Progenitor cell of endocrine pancreas (in vitro differentiated cells): Measurements from ENCODE around the gene PLEKHG4B. TPM values are rescaled to one million over a fixed set of nuclear protein-coding genes. Genes with fewer than 3 reads are reported as not detected.

Experiments
- DNase-seq: peaks from one replicate; pipeline ENCODE4 v3.0.0; 2021; ENCODE audit warnings: low spot score; ENCODE audit not compliant: unreplicated experiment
- H3K27ac Mint-ChIP-seq: 2 replicates; pipeline ENCODE4 v1.8.0; 2021; ENCODE audit warnings: mild to moderate bottlenecking, moderate library complexity, mixed read lengths
- H3K27me3 Mint-ChIP-seq: 2 replicates; pipeline ENCODE4 v1.8.0; 2021; ENCODE audit warnings: mixed read lengths
- H3K36me3 Mint-ChIP-seq: 2 replicates; pipeline ENCODE4 v1.8.0; 2022; ENCODE audit warnings: mixed read lengths; ENCODE audit not compliant: insufficient read depth
- H3K4me1 Mint-ChIP-seq: 2 replicates; pipeline ENCODE4 v1.8.0; 2021; ENCODE audit warnings: low read depth, mixed read lengths
- H3K4me3 Mint-ChIP-seq: 2 replicates; pipeline ENCODE4 v1.8.0; 2021; ENCODE audit warnings: low read depth, mild to moderate bottlenecking, moderate library complexity, mixed read lengths
- H3K9me3 Mint-ChIP-seq: 2 replicates; pipeline ENCODE4 v1.8.0; 2021; ENCODE audit warnings: low read depth, mixed read lengths
- total RNA-seq: library from RNA; stranded (reverse); gene quantifications from 2 replicates; pipeline ENCODE4 v1.2.1, GENCODE V29; 2021
- TF ChIP-seq, protein P1 (sequence below): fragments of 200-600 bp; sonication (generic); IDR thresholded peaks from one replicate; pipeline ENCODE4 v1.5.0; 2021; ENCODE audit warnings: antibody characterized with exemption, mild to moderate bottlenecking; ENCODE audit not compliant: unreplicated experiment

PLEKHG4B gene
- total RNA-seq, 1 donor from 2014 or later, result 59.5 TPM

DNA sequence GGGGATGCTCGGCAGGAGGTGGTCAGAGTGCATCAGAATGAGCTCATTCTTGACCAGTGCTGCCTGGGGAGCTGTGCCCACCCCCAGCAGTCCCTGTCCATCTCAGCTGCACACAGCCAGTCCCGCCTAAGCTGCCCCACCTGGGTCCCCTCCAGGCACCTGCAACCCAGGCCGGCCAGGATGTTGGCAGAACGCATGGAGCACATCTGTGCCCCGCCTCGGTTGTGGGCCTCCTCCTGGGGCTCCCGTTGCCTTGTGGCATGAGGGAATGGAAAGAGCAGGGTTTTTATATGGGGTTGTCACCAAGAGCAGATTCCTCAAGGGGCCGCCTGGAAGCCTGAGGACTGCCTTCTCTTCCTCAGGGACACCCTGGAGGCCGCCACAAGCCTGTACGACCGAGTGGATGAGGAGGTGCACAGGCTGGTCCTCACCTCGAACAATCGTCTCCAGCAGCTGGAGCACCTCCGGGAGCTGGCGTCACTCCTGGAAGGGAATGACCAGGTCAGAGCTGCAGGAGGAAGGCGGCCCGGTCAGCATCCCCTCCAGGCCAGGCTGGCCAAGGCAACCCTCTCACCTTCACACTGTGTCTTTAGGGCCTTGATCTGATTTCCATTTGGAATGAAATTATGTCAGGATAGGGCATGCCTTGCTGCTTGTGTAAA lies 64.6 kb downstream of the PLEKHG4B start:
- Mint-ChIP-seq H3K27ac (no peak overlapping the region), H3K4me3 (no peak overlapping the region)
- DNase-seq, result no peak

GRCh38 chr5:157126-157715 lies 65.3 kb downstream of the PLEKHG4B start:
- no peak for DNase-seq
- peaks cover 35% of the 10 kb centered on the region for H3K36me3 Mint-ChIP-seq
- no peaks in the 10 kb centered on the region for H3K4me1 Mint-ChIP-seq
- no peak overlapping the region for H3K27ac Mint-ChIP-seq
- TF ChIP-seq, protein P1, sequence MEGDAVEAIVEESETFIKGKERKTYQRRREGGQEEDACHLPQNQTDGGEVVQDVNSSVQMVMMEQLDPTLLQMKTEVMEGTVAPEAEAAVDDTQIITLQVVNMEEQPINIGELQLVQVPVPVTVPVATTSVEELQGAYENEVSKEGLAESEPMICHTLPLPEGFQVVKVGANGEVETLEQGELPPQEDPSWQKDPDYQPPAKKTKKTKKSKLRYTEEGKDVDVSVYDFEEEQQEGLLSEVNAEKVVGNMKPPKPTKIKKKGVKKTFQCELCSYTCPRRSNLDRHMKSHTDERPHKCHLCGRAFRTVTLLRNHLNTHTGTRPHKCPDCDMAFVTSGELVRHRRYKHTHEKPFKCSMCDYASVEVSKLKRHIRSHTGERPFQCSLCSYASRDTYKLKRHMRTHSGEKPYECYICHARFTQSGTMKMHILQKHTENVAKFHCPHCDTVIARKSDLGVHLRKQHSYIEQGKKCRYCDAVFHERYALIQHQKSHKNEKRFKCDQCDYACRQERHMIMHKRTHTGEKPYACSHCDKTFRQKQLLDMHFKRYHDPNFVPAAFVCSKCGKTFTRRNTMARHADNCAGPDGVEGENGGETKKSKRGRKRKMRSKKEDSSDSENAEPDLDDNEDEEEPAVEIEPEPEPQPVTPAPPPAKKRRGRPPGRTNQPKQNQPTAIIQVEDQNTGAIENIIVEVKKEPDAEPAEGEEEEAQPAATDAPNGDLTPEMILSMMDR, result no peak
- H3K27me3 Mint-ChIP-seq, result no peaks in the 10 kb centered on the region
- no peak overlapping the region for H3K4me3 Mint-ChIP-seq
- no peaks in the 10 kb centered on the region for H3K9me3 Mint-ChIP-seq

More for the DNA sequence above, 64.6 kb downstream of the PLEKHG4B start:
- Mint-ChIP-seq H3K9me3 (no peaks in the 10 kb centered on the region), H3K4me1 (no peaks in the 10 kb centered on the region), H3K36me3 (peaks cover 37% of the 10 kb centered on the region), H3K27me3 (no peaks in the 10 kb centered on the region)
- TF ChIP-seq, protein P1, result no peak

- no peaks in the 10 kb centered on the region for H3K27me3 Mint-ChIP-seq
- no peak overlapping the region for H3K27ac Mint-ChIP-seq
- no peaks in the 10 kb centered on the region for H3K9me3 Mint-ChIP-seq
- H3K4me1 Mint-ChIP-seq, result no peaks in the 10 kb centered on the region
- TF ChIP-seq, protein P1, result no peak
- no peak overlapping the region for H3K4me3 Mint-ChIP-seq
- peaks cover 32% of the 10 kb centered on the region for H3K36me3 Mint-ChIP-seq
- DNase-seq, result no peak
Measured at GRCh38 chr5:157801-158200, 65.8 kb downstream of the PLEKHG4B start.

- H3K27me3 Mint-ChIP-seq, result no peaks in the 10 kb centered on the region
- TF ChIP-seq, protein P1, result no peak
- DNase-seq, result no peak
- peak overlapping the region; percentile 29 for H3K27ac Mint-ChIP-seq
- no peaks in the 10 kb centered on the region for H3K9me3 Mint-ChIP-seq
- H3K36me3 Mint-ChIP-seq, result peaks cover 36% of the 10 kb centered on the region
- no peaks in the 10 kb centered on the region for H3K4me1 Mint-ChIP-seq
- H3K4me3 Mint-ChIP-seq, result no peak overlapping the region
Measured at GRCh38 chr5:158807-159447, 67.0 kb downstream of the PLEKHG4B start.

DNA sequence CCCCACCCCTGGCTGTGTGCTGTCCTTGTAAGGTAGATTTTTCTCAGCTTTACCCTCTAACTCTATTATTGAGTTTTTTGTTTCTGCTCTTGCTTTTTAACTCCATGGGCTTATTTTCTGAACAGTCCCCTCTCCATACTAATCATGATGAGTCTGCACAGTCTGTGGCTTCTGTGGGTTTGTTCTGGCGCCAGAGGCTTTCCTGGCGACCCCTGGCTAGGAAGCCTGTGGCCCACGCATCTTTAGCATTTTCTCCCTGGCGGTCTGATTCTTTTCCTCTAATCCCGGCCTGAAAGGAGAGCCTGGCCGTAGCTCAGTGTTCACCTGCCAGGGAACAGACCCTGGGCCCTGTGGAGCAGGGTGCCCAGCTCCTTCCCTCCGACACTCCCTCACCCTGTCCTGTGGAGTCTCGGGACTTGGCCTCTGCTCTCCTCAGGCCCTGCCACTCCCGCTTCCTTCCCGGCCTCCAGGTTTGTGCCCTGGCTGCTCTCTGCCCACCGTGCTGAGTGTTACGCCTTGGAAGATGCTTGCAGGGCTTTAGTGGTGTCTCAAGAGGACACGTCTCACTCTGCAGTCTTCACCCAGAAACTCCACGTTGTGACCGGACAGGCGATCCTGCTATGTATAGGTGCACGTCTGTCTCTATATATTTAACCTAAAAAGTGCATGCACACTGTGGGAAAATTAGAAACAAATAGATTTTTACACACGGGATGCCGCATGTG lies 67.6 kb downstream of the PLEKHG4B start:
- TF ChIP-seq, protein P1, result no peak
- Mint-ChIP-seq H3K9me3 (peaks cover 3% of the 10 kb centered on the region), H3K27ac (peak overlapping the region; percentile 47), H3K27me3 (no peaks in the 10 kb centered on the region), H3K4me1 (no peaks in the 10 kb centered on the region), H3K4me3 (no peak overlapping the region), H3K36me3 (peaks cover 41% of the 10 kb centered on the region)
- DNase-seq, result no peak
